ENCODE measurements around the gene NEGR1.

NEGR1 gene

GRCh38 chr1:71738910-71739309, 543.4 kb downstream of the NEGR1 start:
- TF ChIP-seq, protein P1, sequence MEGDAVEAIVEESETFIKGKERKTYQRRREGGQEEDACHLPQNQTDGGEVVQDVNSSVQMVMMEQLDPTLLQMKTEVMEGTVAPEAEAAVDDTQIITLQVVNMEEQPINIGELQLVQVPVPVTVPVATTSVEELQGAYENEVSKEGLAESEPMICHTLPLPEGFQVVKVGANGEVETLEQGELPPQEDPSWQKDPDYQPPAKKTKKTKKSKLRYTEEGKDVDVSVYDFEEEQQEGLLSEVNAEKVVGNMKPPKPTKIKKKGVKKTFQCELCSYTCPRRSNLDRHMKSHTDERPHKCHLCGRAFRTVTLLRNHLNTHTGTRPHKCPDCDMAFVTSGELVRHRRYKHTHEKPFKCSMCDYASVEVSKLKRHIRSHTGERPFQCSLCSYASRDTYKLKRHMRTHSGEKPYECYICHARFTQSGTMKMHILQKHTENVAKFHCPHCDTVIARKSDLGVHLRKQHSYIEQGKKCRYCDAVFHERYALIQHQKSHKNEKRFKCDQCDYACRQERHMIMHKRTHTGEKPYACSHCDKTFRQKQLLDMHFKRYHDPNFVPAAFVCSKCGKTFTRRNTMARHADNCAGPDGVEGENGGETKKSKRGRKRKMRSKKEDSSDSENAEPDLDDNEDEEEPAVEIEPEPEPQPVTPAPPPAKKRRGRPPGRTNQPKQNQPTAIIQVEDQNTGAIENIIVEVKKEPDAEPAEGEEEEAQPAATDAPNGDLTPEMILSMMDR (IDR thresholded peaks at IDR 0.05; ENCODE audit: borderline replicate concordance, insufficient read depth, low read depth, low read length), result no peak
- H3K4me3 ChIP-seq (ENCODE audit: low read depth, low read length), result no peak overlapping the region

DNA sequence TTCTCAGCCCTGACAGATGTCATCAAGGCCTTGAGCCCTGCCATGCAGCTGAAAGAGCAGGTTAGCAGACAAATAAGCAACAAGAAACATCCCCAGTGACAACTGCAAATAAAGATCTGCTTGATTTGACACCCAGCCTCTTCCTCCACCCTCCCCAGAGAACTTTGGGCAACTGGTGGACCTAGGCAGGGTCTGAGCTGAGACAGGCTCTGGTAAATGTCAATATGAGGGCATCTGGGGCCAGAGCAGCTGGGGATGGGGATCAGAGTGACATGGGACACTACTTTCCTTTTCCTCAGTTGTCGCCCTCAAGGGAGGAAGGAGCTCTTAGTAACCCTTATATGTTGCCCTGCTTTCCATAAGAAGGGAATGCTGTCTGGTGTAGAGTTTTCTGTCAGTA, 544.1 kb downstream of the NEGR1 start:
- TF ChIP-seq, protein P1 (IDR thresholded peaks at IDR 0.05; ENCODE audit: borderline replicate concordance, insufficient read depth, low read depth, low read length), result no peak

DNA sequence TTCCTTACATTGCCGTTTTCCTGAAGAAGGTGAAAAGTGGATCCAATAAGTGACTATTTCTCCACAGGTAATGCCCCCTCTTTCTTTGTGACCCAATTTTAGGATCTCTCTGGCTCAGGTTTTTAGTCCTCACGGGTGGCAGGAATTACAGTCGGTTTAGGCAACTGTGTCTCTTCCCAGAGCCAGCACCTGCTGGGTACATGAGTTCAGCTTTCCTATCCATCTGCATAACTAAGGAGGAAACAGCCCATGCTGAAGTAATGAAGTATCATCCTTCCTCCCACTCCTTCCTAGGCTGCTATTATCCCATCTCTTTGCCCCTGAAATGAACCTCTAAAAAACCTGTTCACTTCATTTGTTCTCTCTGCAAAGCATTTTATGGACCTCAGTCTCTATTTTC, 544.6 kb downstream of the NEGR1 start:
- TF ChIP-seq, protein P1 (IDR thresholded peaks at IDR 0.05; ENCODE audit: borderline replicate concordance, insufficient read depth, low read depth, low read length), result no peak
- H3K4me3 ChIP-seq (ENCODE audit: low read depth, low read length), result no peak overlapping the region

More for the DNA sequence above, 544.1 kb downstream of the NEGR1 start:
- H3K4me3 ChIP-seq (ENCODE audit: low read depth, low read length), result no peak overlapping the region

DNA sequence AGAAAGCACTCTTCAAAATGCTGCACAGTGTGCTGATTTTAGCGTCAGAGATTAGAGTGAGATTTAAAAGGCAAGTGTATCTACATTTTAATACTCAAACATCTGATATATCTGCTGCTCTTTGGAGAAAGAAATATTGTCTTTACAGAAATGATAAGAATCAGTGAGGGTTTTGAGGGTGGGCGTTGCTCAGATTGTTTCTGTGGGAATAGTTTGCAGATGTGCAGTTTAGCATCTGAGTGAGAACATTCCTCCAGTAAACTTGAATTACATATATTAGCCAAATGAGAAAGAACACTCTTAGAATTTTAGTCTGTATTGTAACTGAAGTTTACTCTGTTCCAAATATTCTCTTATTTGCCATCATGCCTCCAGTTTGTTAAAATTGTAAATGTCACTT, 549.2 kb downstream of the NEGR1 start:
- TF ChIP-seq, protein P1 (IDR thresholded peaks at IDR 0.05; ENCODE audit: borderline replicate concordance, insufficient read depth, low read depth, low read length), result no peak

DNA sequence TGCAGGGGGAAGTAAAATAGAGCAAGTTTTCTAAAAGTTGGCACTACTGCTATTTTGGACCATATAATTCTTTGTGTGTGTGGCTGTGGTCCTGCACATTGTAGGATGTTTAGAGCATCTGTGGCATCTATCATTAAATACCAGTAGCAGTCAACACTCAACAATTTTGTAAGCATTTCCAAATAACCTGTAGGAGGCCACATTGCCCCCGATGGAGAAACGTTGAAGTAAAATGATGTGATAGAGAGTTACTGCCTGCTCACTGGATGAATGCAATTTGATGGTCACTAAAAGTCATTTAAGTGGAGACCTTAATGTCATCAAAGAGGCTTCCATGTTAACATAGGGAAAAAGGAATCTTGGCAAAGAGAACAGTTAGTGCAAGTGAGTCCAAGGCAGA, 560.8 kb downstream of the NEGR1 start:
- TF ChIP-seq, protein P1 (IDR thresholded peaks at IDR 0.05; ENCODE audit: borderline replicate concordance, insufficient read depth, low read depth, low read length), result no peak
- H3K4me3 ChIP-seq (ENCODE audit: low read depth, low read length), result no peak overlapping the region

More for the DNA sequence above, 549.2 kb downstream of the NEGR1 start:
- H3K4me3 ChIP-seq (ENCODE audit: low read depth, low read length), result no peak overlapping the region

DNA sequence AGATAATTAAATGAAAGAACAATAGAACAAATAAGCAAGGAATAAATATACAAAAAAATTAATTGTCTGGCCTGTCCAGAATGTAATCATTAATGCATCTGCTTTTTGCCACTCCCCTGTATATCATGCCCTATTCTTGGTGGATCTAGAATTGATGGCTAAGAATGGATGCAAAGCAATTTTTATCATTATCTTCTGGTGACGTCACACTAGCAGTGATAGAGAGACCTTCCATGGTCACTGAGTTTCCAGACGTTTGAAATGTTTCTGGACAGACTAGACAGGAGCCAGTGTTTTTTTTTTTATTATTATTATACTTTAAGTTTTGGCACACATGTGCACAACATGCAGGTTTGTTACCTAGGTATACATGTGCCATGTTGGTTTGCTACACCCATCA, 563.0 kb downstream of the NEGR1 start:
- TF ChIP-seq, protein P1 (IDR thresholded peaks at IDR 0.05; ENCODE audit: borderline replicate concordance, insufficient read depth, low read depth, low read length), result no peak
- H3K4me3 ChIP-seq (ENCODE audit: low read depth, low read length), result no peak overlapping the region

DNA sequence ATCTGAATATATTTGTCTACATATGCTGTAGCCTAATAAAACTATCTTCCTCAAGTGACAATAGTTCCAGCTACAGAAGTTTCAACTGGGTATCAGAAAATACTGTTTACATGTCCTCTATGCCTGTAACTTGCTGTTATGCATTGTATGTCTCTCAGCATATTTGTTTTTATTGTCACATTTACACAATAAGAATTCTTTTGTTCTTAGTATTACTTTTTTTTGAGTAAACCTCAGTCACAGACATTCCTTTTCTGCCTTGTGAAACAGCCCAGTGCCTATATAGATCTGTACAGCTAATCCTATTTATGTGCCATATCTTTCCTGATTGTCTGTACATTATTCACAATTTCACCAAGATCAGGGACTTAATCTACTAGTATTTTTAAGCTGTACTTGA, 565.2 kb downstream of the NEGR1 start:
- TF ChIP-seq, protein P1 (IDR thresholded peaks at IDR 0.05; ENCODE audit: borderline replicate concordance, insufficient read depth, low read depth, low read length), result no peak
- H3K4me3 ChIP-seq (ENCODE audit: low read depth, low read length), result no peak overlapping the region
